ENCODE measurements around the gene PHLDA3.

DNA sequence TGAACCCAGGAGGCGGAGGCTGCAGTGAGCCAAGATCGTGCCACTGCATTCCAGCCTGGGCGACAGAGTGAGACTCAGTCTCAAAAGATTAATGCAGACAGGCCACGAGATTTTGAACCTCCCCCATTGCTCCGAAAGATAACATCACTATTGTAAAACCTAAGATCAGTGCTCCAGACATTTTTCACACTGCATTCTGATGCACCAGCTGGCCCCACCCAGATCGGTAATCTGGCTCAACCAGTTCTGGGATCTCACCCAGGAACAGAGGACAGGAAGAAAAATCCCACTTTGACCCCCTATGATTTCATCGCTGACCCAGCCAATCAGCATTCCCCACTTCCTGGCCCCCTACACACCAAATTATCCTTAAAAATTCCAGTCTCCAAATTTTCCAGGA lies 48.6 kb upstream of the PHLDA3 start:
- TF ChIP-seq, protein P1, sequence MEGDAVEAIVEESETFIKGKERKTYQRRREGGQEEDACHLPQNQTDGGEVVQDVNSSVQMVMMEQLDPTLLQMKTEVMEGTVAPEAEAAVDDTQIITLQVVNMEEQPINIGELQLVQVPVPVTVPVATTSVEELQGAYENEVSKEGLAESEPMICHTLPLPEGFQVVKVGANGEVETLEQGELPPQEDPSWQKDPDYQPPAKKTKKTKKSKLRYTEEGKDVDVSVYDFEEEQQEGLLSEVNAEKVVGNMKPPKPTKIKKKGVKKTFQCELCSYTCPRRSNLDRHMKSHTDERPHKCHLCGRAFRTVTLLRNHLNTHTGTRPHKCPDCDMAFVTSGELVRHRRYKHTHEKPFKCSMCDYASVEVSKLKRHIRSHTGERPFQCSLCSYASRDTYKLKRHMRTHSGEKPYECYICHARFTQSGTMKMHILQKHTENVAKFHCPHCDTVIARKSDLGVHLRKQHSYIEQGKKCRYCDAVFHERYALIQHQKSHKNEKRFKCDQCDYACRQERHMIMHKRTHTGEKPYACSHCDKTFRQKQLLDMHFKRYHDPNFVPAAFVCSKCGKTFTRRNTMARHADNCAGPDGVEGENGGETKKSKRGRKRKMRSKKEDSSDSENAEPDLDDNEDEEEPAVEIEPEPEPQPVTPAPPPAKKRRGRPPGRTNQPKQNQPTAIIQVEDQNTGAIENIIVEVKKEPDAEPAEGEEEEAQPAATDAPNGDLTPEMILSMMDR (tag by site-specific recombination; IDR thresholded peaks at IDR 0.05) = no peak
- TF ChIP-seq ZNF274 (IDR thresholded peaks at IDR 0.05; ENCODE audit: low read length) = no peak
- no peak for TF ChIP-seq ZNF274 (tag by site-specific recombination; IDR thresholded peaks at IDR 0.05; ENCODE audit: borderline replicate concordance)
- no peak for TF ChIP-seq KLF9 (tag by site-specific recombination; IDR thresholded peaks at IDR 0.05; ENCODE audit: low read depth)
- TF ChIP-seq TCF7L2 (IDR thresholded peaks at IDR 0.05; ENCODE audit: borderline replicate concordance, low read depth, low read length) = no peak
- no peak for TF ChIP-seq ZNF747 (tag by site-specific recombination; IDR thresholded peaks at IDR 0.05)
- TF ChIP-seq, protein P2, sequence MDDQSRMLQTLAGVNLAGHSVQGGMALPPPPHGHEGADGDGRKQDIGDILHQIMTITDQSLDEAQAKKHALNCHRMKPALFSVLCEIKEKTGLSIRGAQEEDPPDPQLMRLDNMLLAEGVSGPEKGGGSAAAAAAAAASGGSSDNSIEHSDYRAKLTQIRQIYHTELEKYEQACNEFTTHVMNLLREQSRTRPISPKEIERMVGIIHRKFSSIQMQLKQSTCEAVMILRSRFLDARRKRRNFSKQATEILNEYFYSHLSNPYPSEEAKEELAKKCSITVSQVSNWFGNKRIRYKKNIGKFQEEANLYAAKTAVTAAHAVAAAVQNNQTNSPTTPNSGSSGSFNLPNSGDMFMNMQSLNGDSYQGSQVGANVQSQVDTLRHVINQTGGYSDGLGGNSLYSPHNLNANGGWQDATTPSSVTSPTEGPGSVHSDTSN (CRISPR knock-in tag; IDR thresholded peaks at IDR 0.05) = no peak
- TF ChIP-seq, protein P3, sequence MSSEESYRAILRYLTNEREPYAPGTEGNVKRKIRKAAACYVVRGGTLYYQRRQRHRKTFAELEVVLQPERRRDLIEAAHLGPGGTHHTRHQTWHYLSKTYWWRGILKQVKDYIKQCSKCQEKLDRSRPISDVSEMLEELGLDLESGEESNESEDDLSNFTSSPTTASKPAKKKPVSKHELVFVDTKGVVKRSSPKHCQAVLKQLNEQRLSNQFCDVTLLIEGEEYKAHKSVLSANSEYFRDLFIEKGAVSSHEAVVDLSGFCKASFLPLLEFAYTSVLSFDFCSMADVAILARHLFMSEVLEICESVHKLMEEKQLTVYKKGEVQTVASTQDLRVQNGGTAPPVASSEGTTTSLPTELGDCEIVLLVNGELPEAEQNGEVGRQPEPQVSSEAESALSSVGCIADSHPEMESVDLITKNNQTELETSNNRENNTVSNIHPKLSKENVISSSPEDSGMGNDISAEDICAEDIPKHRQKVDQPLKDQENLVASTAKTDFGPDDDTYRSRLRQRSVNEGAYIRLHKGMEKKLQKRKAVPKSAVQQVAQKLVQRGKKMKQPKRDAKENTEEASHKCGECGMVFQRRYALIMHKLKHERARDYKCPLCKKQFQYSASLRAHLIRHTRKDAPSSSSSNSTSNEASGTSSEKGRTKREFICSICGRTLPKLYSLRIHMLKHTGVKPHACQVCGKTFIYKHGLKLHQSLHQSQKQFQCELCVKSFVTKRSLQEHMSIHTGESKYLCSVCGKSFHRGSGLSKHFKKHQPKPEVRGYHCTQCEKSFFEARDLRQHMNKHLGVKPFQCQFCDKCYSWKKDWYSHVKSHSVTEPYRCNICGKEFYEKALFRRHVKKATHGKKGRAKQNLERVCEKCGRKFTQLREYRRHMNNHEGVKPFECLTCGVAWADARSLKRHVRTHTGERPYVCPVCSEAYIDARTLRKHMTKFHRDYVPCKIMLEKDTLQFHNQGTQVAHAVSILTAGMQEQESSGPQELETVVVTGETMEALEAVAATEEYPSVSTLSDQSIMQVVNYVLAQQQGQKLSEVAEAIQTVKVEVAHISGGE (tag by site-specific recombination; conservative IDR thresholded peaks at IDR 0.05; ENCODE audit: low read depth) = no peak
- TF ChIP-seq, protein P4, sequence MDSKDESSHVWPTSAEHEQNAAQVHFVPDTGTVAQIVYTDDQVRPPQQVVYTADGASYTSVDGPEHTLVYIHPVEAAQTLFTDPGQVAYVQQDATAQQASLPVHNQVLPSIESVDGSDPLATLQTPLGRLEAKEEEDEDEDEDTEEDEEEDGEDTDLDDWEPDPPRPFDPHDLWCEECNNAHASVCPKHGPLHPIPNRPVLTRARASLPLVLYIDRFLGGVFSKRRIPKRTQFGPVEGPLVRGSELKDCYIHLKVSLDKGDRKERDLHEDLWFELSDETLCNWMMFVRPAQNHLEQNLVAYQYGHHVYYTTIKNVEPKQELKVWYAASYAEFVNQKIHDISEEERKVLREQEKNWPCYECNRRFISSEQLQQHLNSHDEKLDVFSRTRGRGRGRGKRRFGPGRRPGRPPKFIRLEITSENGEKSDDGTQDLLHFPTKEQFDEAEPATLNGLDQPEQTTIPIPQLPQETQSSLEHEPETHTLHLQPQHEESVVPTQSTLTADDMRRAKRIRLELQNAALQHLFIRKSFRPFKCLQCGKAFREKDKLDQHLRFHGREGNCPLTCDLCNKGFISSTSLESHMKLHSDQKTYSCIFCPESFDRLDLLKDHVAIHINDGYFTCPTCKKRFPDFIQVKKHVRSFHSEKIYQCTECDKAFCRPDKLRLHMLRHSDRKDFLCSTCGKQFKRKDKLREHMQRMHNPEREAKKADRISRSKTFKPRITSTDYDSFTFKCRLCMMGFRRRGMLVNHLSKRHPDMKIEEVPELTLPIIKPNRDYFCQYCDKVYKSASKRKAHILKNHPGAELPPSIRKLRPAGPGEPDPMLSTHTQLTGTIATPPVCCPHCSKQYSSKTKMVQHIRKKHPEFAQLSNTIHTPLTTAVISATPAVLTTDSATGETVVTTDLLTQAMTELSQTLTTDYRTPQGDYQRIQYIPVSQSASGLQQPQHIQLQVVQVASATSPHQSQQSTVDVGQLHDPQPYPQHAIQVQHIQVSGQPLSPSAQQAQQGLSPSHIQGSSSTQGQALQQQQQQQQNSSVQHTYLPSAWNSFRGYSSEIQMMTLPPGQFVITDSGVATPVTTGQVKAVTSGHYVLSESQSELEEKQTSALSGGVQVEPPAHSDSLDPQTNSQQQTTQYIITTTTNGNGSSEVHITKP (tag by site-specific recombination; IDR thresholded peaks at IDR 0.05) = no peak
- TF ChIP-seq ZNF701 (tag by site-specific recombination; IDR thresholded peaks at IDR 0.05) = no peak
- TF ChIP-seq, protein P5, sequence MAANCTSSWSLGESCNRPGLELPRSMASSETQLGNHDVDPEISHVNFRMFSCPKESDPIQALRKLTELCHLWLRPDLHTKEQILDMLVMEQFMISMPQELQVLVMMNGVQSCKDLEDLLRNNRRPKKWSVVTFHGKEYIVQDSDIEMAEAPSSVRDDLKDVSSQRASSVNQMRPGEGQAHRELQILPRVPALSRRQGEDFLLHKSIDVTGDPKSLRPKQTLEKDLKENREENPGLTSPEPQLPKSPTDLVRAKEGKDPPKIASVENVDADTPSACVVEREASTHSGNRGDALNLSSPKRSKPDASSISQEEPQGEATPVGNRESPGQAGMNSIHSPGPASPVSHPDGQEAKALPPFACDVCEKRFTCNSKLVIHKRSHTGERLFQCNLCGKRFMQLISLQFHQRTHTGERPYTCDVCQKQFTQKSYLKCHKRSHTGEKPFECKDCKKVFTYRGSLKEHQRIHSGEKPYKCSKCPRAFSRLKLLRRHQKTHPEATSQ (tag by site-specific recombination; IDR thresholded peaks at IDR 0.05) = no peak
